Measurements from ENCODE around the gene IGSF9.

IGSF9 gene

GRCh38 chr1:159978107-159978398 is 32.6 kb upstream of the IGSF9 start:
- ChIA-PET POLR2A (interaction anchor here (1.6 kb wide), 1 partner anchor 53 kb away, joined by 3 read pairs; the partner anchor contains the start of gene TAGLN2), CTCF (interaction anchor here (0.8 kb wide), 1 partner anchor 68 kb away, joined by 3 read pairs; no protein-coding TSS in a partner anchor)
- no peak for DNase-seq (ENCODE audit: extremely low spot score)
- TF ChIP-seq CTCF (IDR thresholded peaks at IDR 0.05; ENCODE audit: control extremely low read depth, extremely low read depth, low read depth, missing control alignments), result no peak

GRCh38 chr1:159977364-159978106 is 32.1 kb upstream of the IGSF9 start:
- ChIA-PET POLR2A (interaction anchor here (1.6 kb wide), 1 partner anchor 52 kb away, joined by 3 read pairs; the partner anchor contains the start of gene TAGLN2), CTCF (interaction anchor here (0.8 to 1.7 kb wide), 2 partner anchors 31 to 68 kb away, joined by 3 to 5 read pairs; no protein-coding TSS in a partner anchor)
- no peak for DNase-seq (ENCODE audit: extremely low spot score)
- no peak for TF ChIP-seq CTCF (IDR thresholded peaks at IDR 0.05; ENCODE audit: control extremely low read depth, extremely low read depth, low read depth, missing control alignments)

- CTCF ChIA-PET, result interaction anchor here (0.7 kb wide), 1 partner anchor 112 kb away, joined by 3 read pairs; no protein-coding TSS in a partner anchor
- TF ChIP-seq CTCF (IDR thresholded peaks at IDR 0.05; ENCODE audit: control extremely low read depth, extremely low read depth, low read depth, missing control alignments), result no peak
- no peak for DNase-seq (ENCODE audit: extremely low spot score)
- POLR2A ChIA-PET, result no interaction called here
These were observed 29.0 kb upstream of the IGSF9 start for GRCh38 chr1:159974350-159974965.

- ChIA-PET POLR2A (no interaction called here), CTCF (interaction anchor here (2.3 to 4.4 kb wide), 2 partner anchors 33 to 184 kb away, joined by 7 to 25 read pairs; no protein-coding TSS in a partner anchor)
- no peak for DNase-seq (ENCODE audit: extremely low spot score)
- no peak for TF ChIP-seq CTCF (IDR thresholded peaks at IDR 0.05; ENCODE audit: control extremely low read depth, extremely low read depth, low read depth, missing control alignments)
These were observed 28.0 kb upstream of the IGSF9 start for GRCh38 chr1:159973350-159973940.

- no peak for TF ChIP-seq CTCF (IDR thresholded peaks at IDR 0.05; ENCODE audit: control extremely low read depth, extremely low read depth, low read depth, missing control alignments)
- ChIA-PET POLR2A (interaction anchor here (0.9 kb wide), 1 partner anchor 51 kb away, joined by 3 read pairs; no protein-coding TSS in a partner anchor), CTCF (interaction anchor here (0.8 to 4.4 kb wide), 3 partner anchors 34 to 183 kb away, joined by 3 to 25 read pairs (median 7); no protein-coding TSS in a partner anchor)
- DNase-seq (ENCODE audit: extremely low spot score), result no peak
These were observed 27.2 kb upstream of the IGSF9 start for GRCh38 chr1:159972443-159973205.

GRCh38 chr1:159970932-159971342 is 25.5 kb upstream of the IGSF9 start:
- no peak for TF ChIP-seq CTCF (IDR thresholded peaks at IDR 0.05; ENCODE audit: control extremely low read depth, extremely low read depth, low read depth, missing control alignments)
- ChIA-PET POLR2A (no interaction called here), CTCF (interaction anchor here (4.4 kb wide), 1 partner anchor 36 kb away, joined by 25 read pairs; no protein-coding TSS in a partner anchor)
- no peak for DNase-seq (ENCODE audit: extremely low spot score)

Measured in GM10248 (cell line).